ENCODE results near the gene KCNF1.

GRCh38 chr2:10909050-10909995 lies 2.4 kb upstream of the KCNF1 start:
- TF ChIP-seq CTCF (IDR thresholded peaks at IDR 0.05) (no peak), POLR2A (IDR thresholded peaks at IDR 0.05) (no peak)
